T-helper 1 cell treated with Interleukin-12 subunit alpha and Interleukin-12 subunit beta and Interleukin-4 antibody, amounts not matched to agents 30 ng/mL and 1 ng/mL, for 36 hours (primary cell): ENCODE results near the gene KLHDC8B. TPM values are rescaled to one million over a fixed set of nuclear protein-coding genes. Genes with fewer than 3 reads are reported as not detected.

Experiments
- total RNA-seq: library from RNA; stranded (reverse); gene quantifications from 2 replicates; pipeline ENCODE4 v1.2.3, GENCODE V29; 2022

The KLHDC8B gene
- total RNA-seq, 1 donor from 2014 or later = 2.6 TPM

Other genes starting within 250 kb of the KLHDC8B start
- 43.3 and 48.9 TPM in 2 replicates for gene P4HTM, start 181.4 kb upstream of the KLHDC8B start, total RNA-seq
- gene WDR6, start 164.2 kb upstream of the KLHDC8B start, total RNA-seq = 148 and 151 TPM in 2 replicates
- 22.2 and 23.1 TPM in 2 replicates for gene DALRD3, start 153.0 kb upstream of the KLHDC8B start, total RNA-seq
- gene NDUFAF3, start 149.5 kb upstream of the KLHDC8B start, total RNA-seq = 119 and 120 TPM in 2 replicates
- gene IMPDH2, start 142.2 kb upstream of the KLHDC8B start, total RNA-seq = 157 and 161 TPM in 2 replicates
- 150 TPM in 2 replicates for gene QRICH1, start 77.5 kb upstream of the KLHDC8B start, total RNA-seq
- 207 and 215 TPM in 2 replicates for gene QARS1, start 66.8 kb upstream of the KLHDC8B start, total RNA-seq
- gene USP19, start 50.8 kb upstream of the KLHDC8B start, total RNA-seq = 71.7 and 75.0 TPM in 2 replicates
- not detected in 2 replicates for gene LAMB2, start 38.5 kb upstream of the KLHDC8B start, total RNA-seq
- 25.1 and 26.3 TPM in 2 replicates for gene CCDC71, start 5.3 kb upstream of the KLHDC8B start, total RNA-seq
- 14.7 and 16.7 TPM in 2 replicates for gene C3orf62, start 105.6 kb downstream of the KLHDC8B start, total RNA-seq
- gene USP4, start 168.5 kb downstream of the KLHDC8B start, total RNA-seq = 95.2 and 97.2 TPM in 2 replicates
- 120 TPM in 2 replicates for gene GPX1, start 186.8 kb downstream of the KLHDC8B start, total RNA-seq
- gene RHOA, start 240.4 kb downstream of the KLHDC8B start, total RNA-seq = 420 and 425 TPM in 2 replicates
- gene TCTA, start 240.8 kb downstream of the KLHDC8B start, total RNA-seq = 21.6 and 24.1 TPM in 2 replicates